Erythroblast (primary cell): ENCODE data around the gene RAD51B.

Experiments used
- GATA1 ChIP-seq: IDR thresholded peaks from 2 replicates; pipeline ENCODE4 v1.6.1; 2011; ENCODE audit warnings: low read depth, mild to moderate bottlenecking, control low read depth, low read length, moderate library complexity
- POLR2A ChIP-seq: IDR thresholded peaks from 2 replicates; pipeline ENCODE4 v1.6.1; 2011; ENCODE audit warnings: mild to moderate bottlenecking, low read length

DNA sequence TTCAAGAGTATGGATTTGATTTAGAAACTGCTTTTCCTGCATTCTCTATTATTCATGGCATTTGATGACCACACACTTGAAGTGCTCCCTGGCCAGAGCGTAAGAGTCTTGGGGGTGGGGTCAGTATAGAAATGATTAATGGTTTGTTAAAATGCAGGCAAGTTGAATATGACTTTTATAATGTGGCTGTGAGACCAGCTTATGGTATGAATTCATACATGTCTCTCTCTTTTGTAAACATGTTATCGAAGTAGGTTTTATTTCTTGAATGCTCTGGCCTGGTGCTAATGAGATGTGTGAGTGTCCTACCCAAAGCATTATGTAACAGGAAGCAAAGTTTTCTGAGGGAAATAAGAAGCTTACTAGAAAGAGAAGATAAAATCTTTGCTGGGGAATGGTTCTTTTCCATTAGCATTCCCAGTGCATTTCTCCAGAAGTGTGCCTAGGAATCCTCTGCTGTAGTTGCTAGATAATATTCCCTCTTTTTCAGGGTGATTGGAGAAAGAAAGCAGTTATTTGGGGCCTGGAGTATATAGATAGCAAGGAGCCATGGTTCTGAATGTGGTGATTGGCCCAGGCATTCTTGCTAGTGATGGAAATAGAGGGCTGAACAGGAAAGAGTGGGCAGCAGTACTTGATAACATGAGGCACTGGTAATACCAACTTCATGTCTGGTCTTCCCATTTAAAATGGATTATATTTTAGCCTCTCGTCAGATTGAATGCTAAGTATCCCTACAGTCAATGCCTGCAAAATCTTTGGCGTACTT, 289.7 kb downstream of the RAD51B start:
- TF ChIP-seq POLR2A = no peak
- no peak for TF ChIP-seq GATA1
